ENCODE data around the gene TNC.

DNA sequence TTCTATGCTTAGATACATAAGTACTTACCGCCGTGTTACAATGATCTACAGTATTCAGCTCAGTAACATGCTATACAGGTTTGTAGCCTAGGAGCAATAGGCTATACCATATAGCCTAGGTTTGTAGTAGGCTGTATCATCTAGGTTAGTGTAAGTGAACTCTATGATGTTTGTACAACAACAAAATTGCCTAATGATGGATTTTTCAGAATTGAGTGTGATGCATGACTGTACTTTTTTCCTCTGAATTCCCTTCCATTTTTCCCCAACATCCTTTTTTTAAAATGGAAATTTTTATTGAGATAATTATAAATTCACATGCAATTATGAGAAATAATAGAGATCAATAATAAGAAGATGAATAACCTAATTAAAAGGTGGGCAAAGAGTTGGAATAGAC is 119.6 kb downstream of the TNC start:
- TF ChIP-seq, protein P1, sequence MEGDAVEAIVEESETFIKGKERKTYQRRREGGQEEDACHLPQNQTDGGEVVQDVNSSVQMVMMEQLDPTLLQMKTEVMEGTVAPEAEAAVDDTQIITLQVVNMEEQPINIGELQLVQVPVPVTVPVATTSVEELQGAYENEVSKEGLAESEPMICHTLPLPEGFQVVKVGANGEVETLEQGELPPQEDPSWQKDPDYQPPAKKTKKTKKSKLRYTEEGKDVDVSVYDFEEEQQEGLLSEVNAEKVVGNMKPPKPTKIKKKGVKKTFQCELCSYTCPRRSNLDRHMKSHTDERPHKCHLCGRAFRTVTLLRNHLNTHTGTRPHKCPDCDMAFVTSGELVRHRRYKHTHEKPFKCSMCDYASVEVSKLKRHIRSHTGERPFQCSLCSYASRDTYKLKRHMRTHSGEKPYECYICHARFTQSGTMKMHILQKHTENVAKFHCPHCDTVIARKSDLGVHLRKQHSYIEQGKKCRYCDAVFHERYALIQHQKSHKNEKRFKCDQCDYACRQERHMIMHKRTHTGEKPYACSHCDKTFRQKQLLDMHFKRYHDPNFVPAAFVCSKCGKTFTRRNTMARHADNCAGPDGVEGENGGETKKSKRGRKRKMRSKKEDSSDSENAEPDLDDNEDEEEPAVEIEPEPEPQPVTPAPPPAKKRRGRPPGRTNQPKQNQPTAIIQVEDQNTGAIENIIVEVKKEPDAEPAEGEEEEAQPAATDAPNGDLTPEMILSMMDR (IDR thresholded peaks at IDR 0.05), result no peak
- TF ChIP-seq POLR2A (IDR thresholded peaks at IDR 0.05), result no peak
